ENCODE data around the gene TM2D1.

The TM2D1 gene

GRCh38 chr1:61674221-61674620, 50.7 kb downstream of the TM2D1 start:
- no peak for TF ChIP-seq CTCF (conservative IDR thresholded peaks at IDR 0.05)
- TF ChIP-seq ZFX (IDR thresholded peaks at IDR 0.05) = no peak
- no peak overlapping the region for H3K27ac ChIP-seq

GRCh38 chr1:61672376-61672775, 52.6 kb downstream of the TM2D1 start:
- TF ChIP-seq ZFX (IDR thresholded peaks at IDR 0.05) (no peak), CTCF (conservative IDR thresholded peaks at IDR 0.05) (no peak)

GRCh38 chr1:61670445-61670844, 54.5 kb downstream of the TM2D1 start:
- no peak overlapping the region for H3K27ac ChIP-seq
- no peak for TF ChIP-seq CTCF (conservative IDR thresholded peaks at IDR 0.05)
- no peak for TF ChIP-seq ZFX (IDR thresholded peaks at IDR 0.05)

More at GRCh38 chr1:61672376-61672775, 52.6 kb downstream of the TM2D1 start:
- H3K27ac ChIP-seq = no peak overlapping the region

- no peak overlapping the region for H3K27ac ChIP-seq
- TF ChIP-seq CTCF (conservative IDR thresholded peaks at IDR 0.05) (no peak), ZFX (IDR thresholded peaks at IDR 0.05) (no peak)
Observed at GRCh38 chr1:61670016-61670415, 54.9 kb downstream of the TM2D1 start.

- no peak overlapping the region for H3K27ac ChIP-seq
- peak; percentile 73 for TF ChIP-seq CTCF (conservative IDR thresholded peaks at IDR 0.05)
- TF ChIP-seq ZFX (IDR thresholded peaks at IDR 0.05) = no peak
Observed at GRCh38 chr1:61659061-61659460, 65.9 kb downstream of the TM2D1 start.

GRCh38 chr1:61655453-61655852, 69.5 kb downstream of the TM2D1 start:
- TF ChIP-seq ZFX (IDR thresholded peaks at IDR 0.05) = no peak
- no peak for TF ChIP-seq CTCF (conservative IDR thresholded peaks at IDR 0.05)
- H3K27ac ChIP-seq = no peak overlapping the region

- TF ChIP-seq CTCF (conservative IDR thresholded peaks at IDR 0.05) (no peak), ZFX (IDR thresholded peaks at IDR 0.05) (no peak)
- H3K27ac ChIP-seq = no peak overlapping the region
Observed at GRCh38 chr1:61654067-61654466, 70.9 kb downstream of the TM2D1 start.
